COLO668 (cell line): ENCODE results near the gene LATS2.

Source experiments
- DNase-seq: peaks from one replicate; lab custom pipeline; 2025; ENCODE audit not compliant: unreplicated experiment; lab: John Stamatoyannopoulos, UW

The LATS2 gene

GRCh38 chr13:21048901-21049698 lies 12.3 kb downstream of the LATS2 start:
- no peak for DNase-seq

DNA sequence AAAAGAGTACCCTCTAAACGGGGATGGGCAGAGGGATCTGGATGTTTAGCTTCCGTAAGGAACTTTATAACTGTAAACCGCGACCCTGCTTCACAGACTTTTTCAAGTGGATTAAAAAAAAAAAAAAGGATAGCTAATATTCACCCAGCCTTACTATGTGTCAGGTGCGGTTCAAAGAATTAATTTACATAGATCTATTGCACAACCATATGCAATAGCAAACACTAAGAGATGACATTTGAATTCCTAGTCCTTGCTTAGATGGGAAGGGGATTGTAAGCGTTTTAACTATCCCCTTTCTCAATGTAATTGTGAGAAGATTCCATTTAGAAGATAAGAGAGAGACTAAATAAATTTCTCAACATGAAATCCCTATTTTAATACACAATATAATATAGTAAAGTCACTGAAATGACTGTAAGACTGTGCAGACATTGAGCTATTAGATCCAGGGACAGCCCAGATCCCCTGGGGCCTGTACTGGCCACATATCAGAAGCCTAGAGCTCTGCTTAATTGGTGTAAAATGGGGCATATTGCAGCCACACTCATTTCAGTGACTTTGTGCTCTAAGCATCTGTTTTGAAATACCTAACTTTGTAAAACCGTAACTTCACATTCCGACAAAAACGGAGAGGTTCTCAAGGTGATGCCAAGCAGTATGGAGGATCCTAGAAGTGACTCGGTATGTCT lies 13.6 kb downstream of the LATS2 start:
- no peak for DNase-seq

DNA sequence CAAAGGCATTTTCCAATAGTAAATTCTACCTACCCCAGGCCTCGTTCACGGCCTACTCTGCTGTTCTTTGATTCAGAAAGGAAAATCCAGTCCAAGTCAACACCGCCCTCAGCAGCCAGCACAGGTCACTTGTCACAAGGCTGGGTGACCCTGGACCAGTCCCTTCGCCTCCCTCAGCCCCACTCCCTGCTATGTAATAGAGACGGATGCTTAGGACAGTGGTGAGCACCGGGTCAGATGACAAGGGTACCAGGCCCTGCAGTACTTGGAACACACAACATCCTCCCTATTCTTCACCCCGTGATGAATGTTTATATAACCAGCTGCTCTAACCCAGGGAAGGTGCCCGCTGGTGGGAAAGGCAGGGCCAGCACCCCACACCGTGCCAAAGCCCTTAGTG lies 14.3 kb downstream of the LATS2 start:
- DNase-seq = no peak

GRCh38 chr13:21046203-21046602 lies 15.2 kb downstream of the LATS2 start:
- DNase-seq = no peak

- no peak for DNase-seq
These were observed 16.3 kb downstream of the LATS2 start for GRCh38 chr13:21045100-21045499.

DNA sequence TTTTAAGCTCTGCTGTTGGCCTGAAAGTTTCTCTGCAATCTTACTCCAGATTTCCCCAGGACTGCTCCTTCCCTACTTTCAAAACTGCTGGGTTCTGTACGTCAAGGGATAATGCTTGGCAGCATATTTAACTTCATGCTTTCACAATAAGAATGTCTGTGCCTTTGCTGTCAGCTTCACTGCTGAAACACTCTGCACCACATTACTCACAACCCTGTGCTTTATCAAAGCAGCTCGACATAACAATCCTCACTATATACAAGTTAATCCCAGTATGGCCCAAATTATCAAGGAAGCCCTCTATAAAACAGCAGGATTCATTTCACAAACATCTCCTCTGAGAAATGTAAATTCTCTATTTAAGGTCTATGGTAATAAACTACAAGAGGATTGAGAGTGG lies 17.5 kb downstream of the LATS2 start:
- no peak for DNase-seq

DNA sequence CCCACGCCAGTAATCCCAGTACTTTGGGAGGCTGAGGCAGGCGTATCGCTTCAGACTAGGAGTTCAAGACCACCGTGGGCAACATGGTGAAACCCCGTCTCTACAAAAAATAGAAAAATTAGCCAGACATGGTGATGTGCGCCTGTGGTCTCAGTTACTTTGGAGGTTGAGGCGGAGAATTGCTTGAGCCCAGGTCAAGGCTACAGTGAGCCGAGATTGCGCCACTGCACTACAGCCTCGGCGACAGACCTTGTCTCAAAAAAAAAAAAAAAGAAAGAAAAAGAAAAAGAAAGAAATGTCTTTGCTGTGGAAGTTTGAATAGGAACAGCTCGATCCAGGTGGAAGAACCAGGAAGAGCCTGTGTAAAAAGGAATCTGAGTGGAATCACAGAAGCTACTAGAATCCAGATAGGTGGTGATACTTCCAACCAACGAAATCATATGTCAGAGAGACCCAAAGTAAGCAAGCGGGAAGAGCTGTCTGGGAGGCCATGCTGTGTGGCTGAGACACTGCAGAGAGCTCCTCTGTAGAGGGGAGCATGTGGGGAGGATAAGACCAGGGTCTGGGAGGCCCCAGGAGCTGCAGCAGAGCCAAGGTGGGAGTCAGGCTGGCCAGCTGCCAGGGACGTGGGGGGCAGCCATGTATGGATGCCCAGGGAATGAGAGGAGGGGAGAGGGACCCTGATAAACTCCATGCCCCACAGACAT lies 21.1 kb downstream of the LATS2 start:
- no peak for DNase-seq

GRCh38 chr13:21039097-21039800 lies 22.1 kb downstream of the LATS2 start:
- no peak for DNase-seq

- DNase-seq = no peak
These were observed 23.7 kb downstream of the LATS2 start for GRCh38 chr13:21037656-21038055.

GRCh38 chr13:21035498-21035897 lies 25.9 kb downstream of the LATS2 start:
- no peak for DNase-seq

DNA sequence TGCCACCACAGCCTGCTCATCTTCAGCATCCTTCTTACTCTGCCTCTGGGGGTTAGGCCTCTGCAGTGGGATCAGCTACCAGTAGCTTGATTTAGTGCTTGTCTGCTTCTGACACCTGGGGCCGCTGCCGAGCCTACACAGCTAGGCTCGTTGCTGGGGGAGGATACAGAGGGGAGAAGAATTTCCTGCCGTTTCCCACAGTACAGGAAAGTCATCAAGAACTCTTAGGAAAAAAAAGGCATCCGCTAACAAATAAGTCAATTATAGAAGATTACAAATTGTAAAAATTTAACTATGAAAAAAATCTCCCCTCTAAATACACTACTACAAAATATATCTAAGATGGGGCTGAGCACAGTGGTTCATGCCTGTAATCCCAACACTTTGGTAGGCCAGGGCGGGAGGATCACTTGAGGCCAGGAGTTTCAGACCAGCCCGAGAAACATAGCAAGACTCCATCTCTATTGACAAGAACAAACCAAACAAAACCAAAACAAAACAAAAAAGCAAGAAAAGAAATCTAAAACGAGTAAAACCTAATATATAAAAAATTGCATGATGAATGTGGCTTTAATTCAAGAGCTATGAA lies 26.7 kb downstream of the LATS2 start:
- DNase-seq = no peak

GRCh38 chr13:21033856-21034602 lies 27.4 kb downstream of the LATS2 start:
- no peak for DNase-seq

DNA sequence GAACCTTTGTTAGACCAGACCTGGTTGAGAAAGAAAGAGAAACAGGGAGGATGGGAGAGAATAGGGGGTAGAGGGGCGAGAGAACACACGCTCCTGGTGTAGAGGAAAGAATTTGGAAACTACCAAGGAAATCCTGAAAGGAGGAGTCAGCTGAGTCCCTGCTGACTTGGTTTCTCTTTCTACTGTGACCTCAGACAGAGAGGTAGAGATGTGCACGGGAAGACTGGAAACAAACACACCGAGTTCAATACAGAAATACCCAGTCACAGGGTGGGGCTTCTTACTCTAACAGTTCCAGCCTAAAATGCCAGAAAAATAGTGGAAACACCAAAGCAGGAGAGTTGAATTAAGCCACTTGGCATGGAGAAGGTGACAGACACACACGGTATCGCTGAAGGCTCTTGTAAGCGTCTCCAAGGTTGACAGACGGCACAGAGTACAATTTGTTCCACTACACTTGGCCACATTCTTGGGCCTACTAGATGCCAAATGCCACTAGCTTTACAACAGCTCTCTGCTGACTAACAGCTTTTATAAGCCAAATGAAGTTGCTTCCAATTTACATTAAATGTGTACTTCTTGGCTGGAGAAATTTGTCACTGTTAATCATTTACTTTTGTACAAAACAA lies 28.1 kb downstream of the LATS2 start:
- DNase-seq = no peak

- DNase-seq = no peak
These were observed 28.7 kb downstream of the LATS2 start for GRCh38 chr13:21032656-21033055.

- no peak for DNase-seq
These were observed 29.7 kb downstream of the LATS2 start for GRCh38 chr13:21031594-21032275.

DNA sequence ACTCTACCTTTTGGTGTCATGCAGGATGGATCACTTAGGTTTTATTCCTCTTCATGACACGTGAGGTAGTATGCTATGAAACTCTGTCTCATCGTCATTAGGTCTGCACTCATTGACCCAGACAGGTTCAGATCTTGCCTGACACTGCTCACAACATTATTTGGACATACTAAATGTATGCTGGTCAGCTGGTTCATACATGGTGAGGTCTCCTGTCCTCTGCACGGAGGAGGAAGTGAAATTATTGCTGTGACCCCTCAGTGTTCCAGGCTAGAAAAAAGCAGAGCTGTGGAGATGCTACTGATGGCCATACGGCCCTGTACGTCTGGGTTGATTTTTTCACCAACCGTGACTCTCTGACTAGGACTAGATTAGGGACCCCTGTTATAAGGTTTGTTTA lies 35.8 kb downstream of the LATS2 start:
- no peak for DNase-seq

DNA sequence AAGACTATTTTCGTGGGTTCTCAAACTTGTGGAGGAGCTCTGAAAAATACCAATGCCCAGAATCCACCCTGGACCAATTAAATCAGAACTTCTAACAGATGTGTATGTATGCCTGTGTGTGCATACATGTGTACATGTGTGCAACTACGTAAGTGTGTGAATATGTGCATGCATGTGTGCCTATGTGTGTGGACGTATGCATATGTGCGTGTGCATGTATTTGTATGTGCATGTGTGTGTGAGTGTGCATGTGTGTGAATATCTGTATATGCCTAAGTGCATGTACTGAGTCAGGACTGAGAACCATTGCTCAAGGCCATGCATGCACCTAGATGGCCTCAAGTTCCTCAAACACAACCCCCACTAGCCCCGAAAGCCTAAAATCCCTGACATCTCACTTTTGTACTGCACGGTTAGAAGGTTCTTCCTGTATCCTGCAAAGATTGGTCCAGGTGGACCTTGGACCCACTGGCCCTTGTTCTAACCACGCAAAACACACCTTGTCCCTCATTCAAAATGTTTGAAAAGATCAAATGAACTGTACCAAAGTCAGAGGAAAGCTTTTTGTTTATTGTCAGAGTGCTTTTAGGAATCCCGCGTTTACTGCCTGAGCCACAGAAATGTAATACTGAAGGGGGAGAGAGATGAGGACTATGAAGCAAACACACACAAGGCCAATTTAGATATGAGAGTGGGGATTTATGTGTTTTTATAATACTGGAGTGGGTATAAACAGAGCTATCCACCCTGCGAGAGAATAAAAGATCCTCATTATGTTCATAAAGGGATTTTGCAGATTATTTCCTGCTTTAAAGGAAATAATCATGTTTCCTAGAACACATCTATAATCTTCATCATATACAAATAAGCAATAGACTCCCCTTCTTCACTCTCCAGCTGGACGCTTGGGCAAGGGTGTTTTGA lies 39.1 kb downstream of the LATS2 start:
- no peak for DNase-seq

DNA sequence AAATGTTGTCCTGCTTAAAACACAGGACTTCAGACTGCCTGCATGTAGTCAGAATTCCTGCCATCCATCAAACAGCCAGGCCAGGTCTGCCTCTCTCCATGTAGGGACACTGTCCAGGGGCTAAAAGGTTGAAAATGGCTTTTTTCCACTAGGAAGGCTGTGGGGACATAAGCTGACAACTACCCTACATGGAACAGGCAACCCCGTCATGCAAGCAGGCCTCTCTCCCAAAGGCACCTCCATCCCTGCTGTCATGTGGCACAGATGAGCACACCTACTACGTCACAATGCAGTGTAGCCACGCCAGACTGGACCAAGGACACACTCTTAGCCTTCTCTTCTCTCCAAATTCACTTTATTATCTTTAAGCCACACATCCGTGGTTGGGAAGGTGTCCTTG lies 40.8 kb downstream of the LATS2 start:
- no peak for DNase-seq
